Retina (tissue), 1 donor: ENCODE results near the gene PRDM16.
"Not testable (repeated sequence)": the region's sequence is repeated elsewhere in the genome, so short reads cannot be mapped to it uniquely, and the experiment has no call there.

Experiments used
- DNase-seq: peaks from one replicate; pipeline ENCODE4 v3.0.0-alpha.2; 2016

The PRDM16 gene

GRCh38 chr1:3148171-3148570 lies 79.2 kb downstream of the PRDM16 start:
- DNase-seq = no peak

DNA sequence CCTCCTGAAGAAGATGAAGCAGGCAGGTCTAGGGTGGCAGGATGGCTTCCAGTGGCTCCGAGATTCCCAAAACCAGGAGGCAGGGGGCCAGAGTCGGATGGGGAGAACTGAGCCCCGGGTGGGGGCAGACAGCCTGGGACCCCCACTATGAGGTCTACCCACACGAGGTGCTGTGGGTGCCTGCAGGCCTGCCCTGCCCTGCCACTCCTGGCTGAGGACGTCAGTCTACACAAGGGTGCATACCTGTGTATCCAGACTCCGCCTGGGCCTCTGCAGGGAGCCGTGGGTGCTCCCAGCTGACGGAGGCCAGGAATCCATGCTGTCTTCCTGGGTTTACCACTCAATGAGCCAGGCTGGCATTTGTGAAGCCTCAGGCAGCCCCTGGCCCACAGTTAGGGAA lies 80.3 kb downstream of the PRDM16 start:
- DNase-seq = no peak

- no peak for DNase-seq
These were observed 82.5 kb downstream of the PRDM16 start for GRCh38 chr1:3151456-3151855.

- DNase-seq = no peak
These were observed 83.1 kb downstream of the PRDM16 start for GRCh38 chr1:3152143-3152542.

DNA sequence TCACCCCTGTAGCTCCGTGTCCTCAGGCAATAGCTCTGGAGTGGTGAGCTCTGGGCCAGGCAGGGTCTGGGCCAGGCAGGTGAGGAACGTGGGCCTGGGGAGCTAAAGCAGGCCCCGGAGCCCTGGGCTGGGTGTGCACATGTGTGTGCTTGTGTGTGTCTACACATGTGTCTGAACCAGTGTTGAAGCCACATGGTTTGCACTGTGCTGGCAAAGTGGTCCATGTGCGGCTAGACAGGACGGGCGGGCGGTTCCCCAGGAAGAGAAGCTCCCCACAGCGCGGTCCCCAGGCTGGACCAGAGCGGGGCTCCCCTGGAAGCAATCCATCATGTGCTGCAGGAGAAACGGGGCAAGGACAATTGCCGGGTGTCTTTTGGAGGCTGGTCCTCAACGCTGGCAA lies 84.2 kb downstream of the PRDM16 start:
- no peak for DNase-seq

GRCh38 chr1:3153902-3154795 lies 85.1 kb downstream of the PRDM16 start:
- DNase-seq = no peak

DNA sequence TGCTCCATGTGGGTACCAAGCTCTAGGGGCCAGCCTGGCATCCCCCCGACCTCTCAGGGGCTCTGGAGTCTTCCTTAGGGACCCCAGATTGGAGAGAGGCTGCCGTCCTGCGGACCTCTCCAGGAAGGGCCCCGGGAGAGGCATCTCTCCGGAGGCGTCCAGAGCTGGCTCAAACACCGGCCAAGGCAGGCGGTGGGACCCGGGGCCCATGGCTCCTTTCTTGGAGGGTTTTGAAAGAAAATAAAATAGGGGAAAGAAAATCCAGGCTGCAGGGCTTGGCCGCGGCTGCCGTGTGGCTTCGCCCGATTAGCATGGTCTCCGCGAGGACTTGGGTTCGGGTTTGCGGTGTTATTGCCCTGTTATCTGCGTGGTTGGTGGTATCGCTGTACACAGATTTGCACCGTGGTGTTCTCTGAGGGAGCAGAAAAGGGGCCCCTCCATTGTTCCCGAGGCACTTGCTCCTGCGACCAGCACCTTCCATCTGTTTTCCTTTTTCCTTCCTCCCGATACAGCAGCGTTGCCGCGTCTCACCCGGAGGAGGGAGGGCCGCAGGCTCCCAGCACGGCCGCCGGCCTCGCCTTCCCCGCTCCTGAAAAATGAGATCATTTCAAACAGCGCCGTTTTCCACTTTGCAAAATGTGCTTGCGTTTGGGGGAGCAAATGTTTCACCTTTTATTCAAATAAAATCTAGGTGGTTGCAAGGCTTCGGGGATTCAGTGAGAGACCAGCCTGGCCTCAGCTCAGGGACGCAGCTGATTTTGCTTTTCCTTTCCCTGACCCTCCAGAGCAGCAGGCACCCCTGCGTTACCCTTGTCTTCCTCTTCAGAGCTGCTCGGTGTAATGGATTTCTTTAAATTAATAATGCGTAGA lies 86.3 kb downstream of the PRDM16 start:
- no peak for DNase-seq

- DNase-seq = no peak
These were observed 86.9 kb downstream of the PRDM16 start for GRCh38 chr1:3155926-3156220.

DNA sequence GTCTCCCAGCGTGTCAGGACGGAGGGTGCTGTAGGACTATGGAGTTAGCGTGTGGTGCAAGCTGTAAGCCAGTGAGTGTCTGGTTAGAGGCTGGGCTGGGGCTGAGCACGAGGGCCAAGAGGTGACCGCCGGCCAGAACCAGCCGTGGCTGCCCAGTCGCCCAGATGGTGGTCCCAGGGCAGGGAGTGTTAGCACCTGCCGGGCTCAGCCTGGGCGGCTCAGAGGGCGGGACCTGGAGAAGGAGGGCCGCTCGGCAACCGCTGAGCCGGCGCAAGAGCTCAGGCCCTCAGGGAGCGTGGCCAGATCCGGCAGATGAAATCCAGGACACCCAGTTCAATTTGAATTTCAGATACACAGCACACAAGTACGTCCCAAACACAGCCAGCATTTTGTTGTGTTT lies 87.9 kb downstream of the PRDM16 start:
- DNase-seq = peak; percentile 39

- DNase-seq = no peak
These were observed 89.3 kb downstream of the PRDM16 start for GRCh38 chr1:3158347-3158746.

GRCh38 chr1:3159121-3159520 lies 90.1 kb downstream of the PRDM16 start:
- no peak for DNase-seq

DNA sequence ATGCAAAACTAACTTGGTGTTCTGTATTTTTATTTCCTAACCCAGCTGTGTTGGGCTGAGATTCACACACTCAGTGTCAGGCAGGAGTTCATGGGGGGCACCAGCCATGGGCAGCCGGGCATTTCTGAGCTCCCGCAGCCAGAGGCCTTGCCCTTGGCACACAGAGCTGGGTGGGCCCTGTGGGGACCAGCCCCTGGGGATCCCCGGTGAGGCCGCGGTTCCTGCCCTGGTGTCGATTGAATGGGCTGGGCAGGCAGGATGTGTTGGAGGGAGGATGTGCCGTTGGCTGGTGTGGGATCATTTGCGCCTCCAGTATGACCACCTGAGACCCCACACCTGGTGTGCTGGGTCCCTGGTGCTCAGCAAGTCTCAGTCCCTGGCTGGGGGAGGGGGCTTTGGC lies 91.0 kb downstream of the PRDM16 start:
- DNase-seq = no peak

DNA sequence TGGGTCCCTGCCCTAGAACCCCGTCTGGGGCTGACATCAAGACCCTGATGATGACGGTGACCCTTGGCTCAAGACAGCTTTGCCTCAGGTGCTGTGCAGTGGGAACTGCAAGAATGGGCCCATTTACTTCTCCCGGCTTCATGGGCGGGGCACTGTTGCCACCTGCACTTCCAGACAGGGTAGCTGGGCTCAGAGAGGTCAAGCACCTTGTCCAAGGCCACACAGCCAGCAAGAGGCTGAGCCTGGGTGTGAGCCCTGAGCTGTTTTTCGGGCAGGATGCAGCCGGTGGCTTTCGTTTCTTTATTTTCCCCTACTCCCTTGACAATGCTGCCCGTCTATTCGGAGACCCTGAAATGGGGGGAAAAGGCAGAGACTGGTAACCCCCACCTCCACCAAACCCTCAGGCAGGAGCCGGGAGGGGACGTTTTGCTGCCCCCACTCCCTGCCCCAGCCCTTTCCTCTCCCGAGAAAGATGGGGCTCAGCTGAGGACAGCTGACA lies 91.7 kb downstream of the PRDM16 start:
- DNase-seq = no peak

GRCh38 chr1:3161176-3161840 lies 92.3 kb downstream of the PRDM16 start:
- DNase-seq = peak; percentile 13

DNA sequence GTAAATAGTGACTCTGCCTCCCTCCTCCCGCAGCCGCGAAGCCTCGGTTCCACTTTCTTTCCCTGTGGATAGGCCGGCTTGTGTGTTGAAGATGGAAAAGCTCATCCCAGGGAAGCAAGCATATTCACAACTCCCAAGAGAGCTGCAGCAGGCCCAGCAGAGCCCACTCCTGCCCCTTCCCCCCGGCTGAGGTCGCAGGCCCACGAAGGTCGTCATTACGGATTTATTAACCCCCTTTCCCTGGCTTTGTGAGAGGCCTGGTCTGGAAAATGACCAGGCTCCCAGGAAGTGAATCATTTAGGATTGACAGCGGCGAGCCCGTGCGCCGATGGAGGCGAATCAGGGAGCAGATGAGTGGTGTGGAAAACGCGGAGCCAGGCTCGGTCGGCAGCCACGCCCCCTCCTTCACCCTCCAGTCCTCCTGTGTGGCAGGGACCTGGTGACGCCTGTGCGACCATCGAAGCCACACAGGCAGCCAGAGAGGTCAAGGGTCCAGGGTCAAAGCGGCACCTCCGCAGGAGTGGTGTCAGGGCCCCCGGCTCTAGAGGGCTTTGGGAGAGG lies 93.4 kb downstream of the PRDM16 start:
- DNase-seq = peak; percentile 59

- no peak for DNase-seq
These were observed 94.4 kb downstream of the PRDM16 start for GRCh38 chr1:3163356-3163755.

DNA sequence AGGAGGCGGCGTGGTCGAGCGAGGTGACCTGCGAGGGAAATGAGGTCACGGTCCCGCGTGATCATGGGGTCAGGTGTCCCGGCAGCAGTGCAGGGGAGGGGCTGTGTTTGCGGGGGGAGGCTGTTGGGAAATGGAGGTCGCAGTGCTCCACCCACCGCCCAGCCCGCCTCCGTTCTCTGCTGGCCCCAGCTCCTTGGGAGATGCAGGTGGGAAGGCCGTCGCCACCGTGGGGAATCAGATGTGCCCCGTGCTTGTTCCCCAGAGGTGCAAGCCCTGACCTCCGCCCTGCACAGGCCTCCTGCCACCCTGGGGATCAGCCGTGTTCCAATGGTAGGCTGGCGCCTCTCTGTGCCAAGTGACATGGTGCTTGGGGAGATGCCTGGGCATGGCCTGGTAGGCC lies 95.7 kb downstream of the PRDM16 start:
- no peak for DNase-seq

DNA sequence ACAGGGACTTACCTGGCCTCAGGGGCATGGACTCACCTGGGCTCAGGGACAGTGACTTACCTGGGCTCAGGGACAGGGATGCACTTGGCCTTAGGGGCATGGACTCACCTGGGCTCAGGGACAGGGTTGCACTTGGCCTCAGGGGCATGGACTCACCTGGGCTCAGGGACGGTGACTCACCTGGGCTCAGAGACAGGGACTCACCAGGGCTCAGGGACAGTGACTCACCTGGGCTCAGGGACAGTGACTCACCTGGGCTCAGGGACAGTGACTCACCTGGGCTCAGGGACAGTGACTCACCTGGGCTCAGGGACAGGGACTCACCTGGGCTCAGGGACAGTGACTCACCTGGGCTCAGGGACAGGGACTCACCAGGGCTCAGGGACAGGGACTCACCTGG lies 96.2 kb downstream of the PRDM16 start:
- DNase-seq = not testable (repeated sequence)

GRCh38 chr1:3166206-3166918 lies 97.4 kb downstream of the PRDM16 start:
- no peak for DNase-seq

- no peak for DNase-seq
These were observed 98.3 kb downstream of the PRDM16 start for GRCh38 chr1:3167255-3167654.

DNA sequence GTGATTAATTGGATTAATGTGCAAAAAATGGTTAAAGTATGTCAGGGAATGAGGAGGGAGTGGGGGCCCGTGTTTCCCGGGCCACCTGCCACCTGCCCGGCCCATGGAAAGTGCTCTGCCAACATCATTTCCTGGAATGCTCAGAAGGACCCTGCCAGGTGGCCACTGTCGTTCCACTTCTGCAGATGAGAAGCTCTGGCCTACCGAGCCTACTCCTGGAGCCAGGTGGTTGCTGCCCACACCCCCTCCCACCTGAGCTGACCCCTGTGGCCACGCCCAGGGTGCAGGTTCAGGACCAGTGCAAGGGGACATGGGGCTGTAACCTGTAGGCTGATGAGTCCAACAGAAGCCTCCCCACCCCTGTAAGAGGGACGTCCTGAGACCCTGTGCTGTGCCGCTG lies 99.7 kb downstream of the PRDM16 start:
- no peak for DNase-seq

GRCh38 chr1:3169665-3170356 lies 100.8 kb downstream of the PRDM16 start:
- peak; percentile 58 for DNase-seq
